Body of pancreas (tissue), 4 donors: ENCODE measurements around the gene PREP. TPM values are rescaled to one million over a fixed set of nuclear protein-coding genes. Genes with fewer than 3 reads are reported as not detected.

Experiments
- ATAC-seq: fragments of 150-250 bp; one replicate; pipeline ENCODE4 v1.9.1; 2016
- DNase-seq, 4 donors: peaks; one replicate each; pipeline ENCODE4 v3.0.0-alpha.2; 2019
- H3K27ac ChIP-seq, 4 donors: fragments of 200-600 bp; sonication (generic); 1 replicate in 3 of 4; 2 replicates in 1 of 4; pipeline versions ENCODE4 v1.5.1 to v1.6.1; 2016 to 2019; ENCODE audit warnings: mild to moderate bottlenecking in 1 of 4, mixed read lengths in 1 of 4, moderate library complexity in 1 of 4
- H3K27me3 ChIP-seq, 2 donors: fragments of 200-600 bp; sonication (generic); one replicate each; pipeline ENCODE4 v1.6.0; 2016; ENCODE audit warnings: mild to moderate bottlenecking in 1 of 2
- H3K36me3 ChIP-seq, 2 donors: fragments of 200-600 bp; sonication (generic); replicated peaks in 1 of 2; 2 replicates each; pipeline ENCODE4 v1.5.1; 2016; ENCODE audit warnings: low read depth in 2 of 2; ENCODE audit not compliant: insufficient read depth in 1 of 2
- H3K4me1 ChIP-seq: fragments of 200-600 bp; sonication (generic); one replicate; pipeline ENCODE4 v1.6.0; 2016
- H3K4me3 ChIP-seq, 2 donors: fragments of 200-600 bp; sonication (generic); 1 replicate in 1 of 2; 2 replicates in 1 of 2; pipeline ENCODE4 v1.5.1; 2016 to 2019
- H3K9me3 ChIP-seq, 3 donors: fragments of 200-600 bp; sonication (generic); 1 replicate in 2 of 3; 2 replicates in 1 of 3; pipeline ENCODE4 v1.5.1; 2016
- CTCF ChIP-seq, 7 experiments: fragments of 450-650 bp in 4 of 7; fragments of 200-600 bp in 3 of 7; sonication (generic) in 3 of 7; IDR thresholded peaks; one replicate each; pipeline ENCODE4 v1.5.1; 2016 to 2019; ENCODE audit warnings: antibody characterized with exemption in 7 of 7
- POLR2A ChIP-seq, 3 donors: fragments of 450-650 bp; IDR thresholded peaks; one replicate each; pipeline ENCODE4 v1.6.1; 2016; ENCODE audit warnings: antibody characterized with exemption in 3 of 3, mild to moderate bottlenecking in 2 of 3
- WGBS, 2 donors: methylation state at CpG; one replicate each; pipeline ENCODE4 v1.1.5; 2017; 5-methylcytosine and 5-hydroxymethylcytosine counted together
- intact Hi-C: fragments of 100-400 bp; cut with DNase I; formaldehyde crosslinking; loops from one replicate; pipeline ENCODE4 v1.15.1; 2023
- total RNA-seq, 2 donors: library from RNA; depleted of rRNA; stranded (reverse); fragments of >200 nt; gene quantifications; one replicate each; pipeline ENCODE4 v1.1.0, GENCODE V29; 2016

PREP gene
- total RNA-seq, 2 donors from 2014 or later: 10.1 to 21.8 TPM

- TF ChIP-seq POLR2A (IDR thresholded peaks at IDR 0.05): no peak
- peak; percentile 42 to 72 (median 52) for DNase-seq
- peak; percentile 77 for ATAC-seq
- WGBS, 2 donors: 2 to 11% methylated on average over 6 of the region's 6 CpGs
- Histone ChIP-seq H3K4me3 (no peak overlapping the region), H3K4me1 (peaks cover 14% of the 10 kb centered on the region), H3K27me3 (no peaks in the 10 kb centered on the region), H3K9me3 (no peaks in the 10 kb centered on the region), H3K36me3 (peaks cover under 1 to 5% of the 10 kb centered on the region in 2 donors), H3K27ac (no peak overlapping the region)
- intact Hi-C loops: no loop called here
Measured at GRCh38 chr6:105272786-105273185, 130.1 kb downstream of the PREP start.

GRCh38 chr6:105270511-105270910 is 132.4 kb downstream of the PREP start:
- Histone ChIP-seq H3K9me3 (no peaks in the 10 kb centered on the region), H3K27me3 (no peaks in the 10 kb centered on the region), H3K27ac (no peak overlapping the region), H3K36me3 (no peaks in the 10 kb centered on the region), H3K4me1 (peaks cover 14% of the 10 kb centered on the region), H3K4me3 (no peak overlapping the region)
- intact Hi-C loops: no loop called here
- TF ChIP-seq CTCF (IDR thresholded peaks at IDR 0.05): no peak
- TF ChIP-seq POLR2A (IDR thresholded peaks at IDR 0.05): no peak
- ATAC-seq (no peak), DNase-seq (no peak)

- no peak overlapping the region for H3K27ac ChIP-seq
- DNase-seq (no peak), ATAC-seq (no peak)
- TF ChIP-seq POLR2A (IDR thresholded peaks at IDR 0.05): no peak
- no peak for TF ChIP-seq CTCF (IDR thresholded peaks at IDR 0.05)
- no peaks in the 10 kb centered on the region for H3K27me3 ChIP-seq
- no peaks in the 10 kb centered on the region for H3K9me3 ChIP-seq
- no peak overlapping the region for H3K4me3 ChIP-seq
- 81 to 90% methylated on average over 2 of the region's 2 CpGs for WGBS, 2 donors
- no peaks in the 10 kb centered on the region for H3K36me3 ChIP-seq
- intact Hi-C loops: no loop called here
- peaks cover 14% of the 10 kb centered on the region for H3K4me1 ChIP-seq
Measured at GRCh38 chr6:105269390-105269789, 133.5 kb downstream of the PREP start.

GRCh38 chr6:105263685-105264610 is 138.9 kb downstream of the PREP start:
- H3K4me1 ChIP-seq: no peaks in the 10 kb centered on the region
- no peak overlapping the region for H3K4me3 ChIP-seq
- no peak for TF ChIP-seq CTCF (IDR thresholded peaks at IDR 0.05)
- no peak for TF ChIP-seq POLR2A (IDR thresholded peaks at IDR 0.05)
- 47 to 58% methylated on average over 6 of the region's 6 CpGs for WGBS, 2 donors
- H3K27ac ChIP-seq: no peak overlapping the region
- peak in 2 of 4 donors; percentile 18 for DNase-seq
- no peaks in the 10 kb centered on the region for H3K36me3 ChIP-seq
- no peak for ATAC-seq
- intact Hi-C loops: no loop called here
- no peaks in the 10 kb centered on the region for H3K27me3 ChIP-seq
- no peaks in the 10 kb centered on the region for H3K9me3 ChIP-seq

- H3K27ac ChIP-seq: no peak overlapping the region
Measured at GRCh38 chr6:105259913-105260889, 142.7 kb downstream of the PREP start.

More at GRCh38 chr6:105259913-105260889, 142.7 kb downstream of the PREP start:
- WGBS, 2 donors: 62 to 66% methylated on average over 13 of the region's 13 CpGs
- H3K4me1 ChIP-seq: no peaks in the 10 kb centered on the region
- no peaks in the 10 kb centered on the region for H3K36me3 ChIP-seq
- intact Hi-C loops: no loop called here
- TF ChIP-seq POLR2A (IDR thresholded peaks at IDR 0.05) (no peak), CTCF (IDR thresholded peaks at IDR 0.05) (no peak)
- DNase-seq (no peak), ATAC-seq (no peak)
- H3K4me3 ChIP-seq: no peak overlapping the region
- H3K9me3 ChIP-seq: no peaks in the 10 kb centered on the region
- H3K27me3 ChIP-seq: no peaks in the 10 kb centered on the region
